Upper lobe of left lung (tissue), 6 donors: ENCODE data around the gene CIT. TPM values are rescaled to one million over a fixed set of nuclear protein-coding genes. Genes with fewer than 3 reads are reported as not detected.
A peak's percentile ranks its signal among the peaks of the same experiment; 100 is the strongest.

Experiments used
- ATAC-seq, 2 donors: fragments of 200-7000 bp; cut with Tn5 transposase; one replicate each; pipeline ENCODE4 v1.9.1; 2022; ENCODE audit warnings: mild to moderate bottlenecking in 2 of 2, moderate library complexity in 2 of 2; ENCODE audit not compliant: low FRiP score in 2 of 2
- DNase-seq, 2 donors: peaks; one replicate each; pipeline ENCODE4 v3.0.0-alpha.2; 2019 to 2020
- H3K27ac ChIP-seq, 4 donors: fragments of 200-600 bp; sonication (generic); one replicate each; pipeline ENCODE4 v1.5.1; 2016 to 2019
- H3K27me3 ChIP-seq, 4 donors: fragments of 200-600 bp; sonication (generic); one replicate each; pipeline ENCODE4 v1.5.1; 2017 to 2019
- H3K36me3 ChIP-seq, 4 donors: fragments of 200-600 bp; sonication (generic); one replicate each; pipeline ENCODE4 v1.5.1; 2016 to 2019
- H3K4me1 ChIP-seq, 4 donors: fragments of 200-600 bp; sonication (generic); one replicate each; pipeline ENCODE4 v1.5.1; 2018 to 2019
- H3K4me3 ChIP-seq, 4 donors: fragments of 200-600 bp; sonication (generic); one replicate each; pipeline ENCODE4 v1.5.1; 2017 to 2019; ENCODE audit warnings: mild to moderate bottlenecking in 2 of 4, moderate library complexity in 1 of 4
- H3K9me3 ChIP-seq, 4 donors: fragments of 200-600 bp; sonication (generic); one replicate each; pipeline ENCODE4 v1.5.1; 2018 to 2019
- EP300 ChIP-seq, 4 donors: sonication (generic); formaldehyde crosslinking; IDR thresholded peaks; one replicate each; pipeline ENCODE4 v1.5.1; 2017; ENCODE audit warnings: antibody characterized with exemption in 4 of 4, control low read depth in 2 of 4
- POLR2A ChIP-seq, 4 donors: fragments of 450-650 bp; IDR thresholded peaks; one replicate each; pipeline ENCODE4 v1.5.1; 2016 to 2017; ENCODE audit warnings: antibody characterized with exemption in 4 of 4, mild to moderate bottlenecking in 2 of 4
- POLR2AphosphoS5 ChIP-seq, 2 donors: sonication (generic); formaldehyde crosslinking; IDR thresholded peaks; one replicate each; pipeline ENCODE4 v1.5.1; 2017; ENCODE audit warnings: antibody characterized with exemption in 2 of 2
- WGBS, 2 donors: methylation state at CpG; one replicate each; pipeline ENCODE4 v1.1.5; 2017 to 2018; 5-methylcytosine and 5-hydroxymethylcytosine counted together
- total RNA-seq, 6 donors: library from RNA; depleted of rRNA in 4 of 6; stranded (reverse); fragments of >200 nt in 4 of 6; gene quantifications; one replicate each; pipeline versions ENCODE4 v1.1.0 to v1.2.1, GENCODE V29; 2016 to 2021
- TF ChIP-seq, protein P1 (sequence below), 6 experiments: fragments of 450-650 bp in 4 of 6; fragments of 200-600 bp in 2 of 6; sonication (generic) in 2 of 6; IDR thresholded peaks; one replicate each; pipeline ENCODE4 v1.5.1; 2016 to 2019; ENCODE audit warnings: antibody characterized with exemption in 6 of 6
- donor health status: DM: no; HTN: no; CAD: no; lungs with moderate emphysema.
- donor health status: DM: no; HTN: yes; CAD: no; lungs with severe emphysema.

Gene CIT
- total RNA-seq, 6 donors from 2014 or later = 7.8 to 185 (median 73.6) TPM

DNA sequence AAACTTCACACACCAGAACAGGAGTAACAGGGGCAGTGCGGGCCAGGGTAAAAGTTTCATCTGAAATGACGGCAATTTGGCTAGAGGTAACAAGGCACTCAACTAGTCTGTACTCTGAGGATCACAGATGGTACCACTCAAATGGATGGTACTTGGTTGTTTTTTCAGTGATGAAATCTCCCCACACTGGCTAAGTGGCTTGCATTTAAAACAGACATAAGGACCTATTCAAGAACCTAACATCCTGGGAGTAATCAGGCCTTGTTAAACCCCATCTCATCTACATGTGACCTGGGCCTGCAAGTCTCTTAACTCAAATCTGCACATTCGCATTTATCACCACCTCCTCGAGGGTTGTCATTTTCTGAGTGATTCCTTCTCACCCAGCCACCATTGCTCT, 118.4 kb downstream of the CIT start:
- TF ChIP-seq POLR2A (IDR thresholded peaks at IDR 0.05) (no peak), EP300 (IDR thresholded peaks at IDR 0.05) (peak in 1 of 4 donors; percentile 86)
- ATAC-seq = peak in 1 of 2 donors; percentile 50
- DNase-seq = no peak

DNA sequence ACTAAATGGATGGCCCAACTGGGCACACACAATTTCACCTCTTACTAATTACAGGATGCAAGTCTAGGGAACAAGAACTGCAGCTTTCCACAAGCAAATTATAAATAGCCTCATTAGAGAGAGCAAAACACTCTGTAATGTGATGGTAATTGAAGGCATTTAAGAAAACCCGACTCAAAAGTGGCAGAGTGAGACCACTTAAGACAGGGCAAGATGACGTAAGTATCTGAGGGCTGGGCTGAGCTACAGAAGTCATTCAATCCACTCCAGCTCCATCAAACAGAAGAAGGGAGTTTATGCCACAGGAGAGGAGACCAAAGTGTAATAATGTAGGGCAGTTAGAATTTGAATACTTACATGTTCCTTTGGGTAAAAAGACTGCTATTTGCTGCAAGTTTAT, 118.9 kb downstream of the CIT start:
- peak in 1 of 2 donors; percentile 32 for ATAC-seq
- H3K4me1 ChIP-seq = peaks cover 0 to 4% (median 0%) of the 10 kb centered on the region in 4 donors
- no peaks in the 10 kb centered on the region for H3K27me3 ChIP-seq
- H3K36me3 ChIP-seq = no peaks in the 10 kb centered on the region
- DNase-seq = peak in 1 of 2 donors; percentile 35
- TF ChIP-seq EP300 (IDR thresholded peaks at IDR 0.05) = peak in 1 of 4 donors; percentile 62
- TF ChIP-seq POLR2A (IDR thresholded peaks at IDR 0.05) = no peak
- TF ChIP-seq POLR2AphosphoS5 (IDR thresholded peaks at IDR 0.05) = no peak
- TF ChIP-seq, protein P1, sequence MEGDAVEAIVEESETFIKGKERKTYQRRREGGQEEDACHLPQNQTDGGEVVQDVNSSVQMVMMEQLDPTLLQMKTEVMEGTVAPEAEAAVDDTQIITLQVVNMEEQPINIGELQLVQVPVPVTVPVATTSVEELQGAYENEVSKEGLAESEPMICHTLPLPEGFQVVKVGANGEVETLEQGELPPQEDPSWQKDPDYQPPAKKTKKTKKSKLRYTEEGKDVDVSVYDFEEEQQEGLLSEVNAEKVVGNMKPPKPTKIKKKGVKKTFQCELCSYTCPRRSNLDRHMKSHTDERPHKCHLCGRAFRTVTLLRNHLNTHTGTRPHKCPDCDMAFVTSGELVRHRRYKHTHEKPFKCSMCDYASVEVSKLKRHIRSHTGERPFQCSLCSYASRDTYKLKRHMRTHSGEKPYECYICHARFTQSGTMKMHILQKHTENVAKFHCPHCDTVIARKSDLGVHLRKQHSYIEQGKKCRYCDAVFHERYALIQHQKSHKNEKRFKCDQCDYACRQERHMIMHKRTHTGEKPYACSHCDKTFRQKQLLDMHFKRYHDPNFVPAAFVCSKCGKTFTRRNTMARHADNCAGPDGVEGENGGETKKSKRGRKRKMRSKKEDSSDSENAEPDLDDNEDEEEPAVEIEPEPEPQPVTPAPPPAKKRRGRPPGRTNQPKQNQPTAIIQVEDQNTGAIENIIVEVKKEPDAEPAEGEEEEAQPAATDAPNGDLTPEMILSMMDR (IDR thresholded peaks at IDR 0.05) = no peak
- H3K4me3 ChIP-seq = no peak overlapping the region
- WGBS, 2 donors = 70 to 72% methylated on average over 2 of the region's 2 CpGs
- H3K27ac ChIP-seq = no peak overlapping the region
- H3K9me3 ChIP-seq = no peaks in the 10 kb centered on the region

More for the DNA sequence above, 118.4 kb downstream of the CIT start:
- H3K4me1 ChIP-seq = peaks cover 0 to 4% (median 0%) of the 10 kb centered on the region in 4 donors
- no peak overlapping the region for H3K4me3 ChIP-seq
- H3K27ac ChIP-seq = peak overlapping the region in 1 of 4 donors; percentile 21
- H3K9me3 ChIP-seq = no peaks in the 10 kb centered on the region
- no peaks in the 10 kb centered on the region for H3K27me3 ChIP-seq
- WGBS, 2 donors = 67 to 69% methylated on average over 4 of the region's 4 CpGs
- H3K36me3 ChIP-seq = no peaks in the 10 kb centered on the region

DNA sequence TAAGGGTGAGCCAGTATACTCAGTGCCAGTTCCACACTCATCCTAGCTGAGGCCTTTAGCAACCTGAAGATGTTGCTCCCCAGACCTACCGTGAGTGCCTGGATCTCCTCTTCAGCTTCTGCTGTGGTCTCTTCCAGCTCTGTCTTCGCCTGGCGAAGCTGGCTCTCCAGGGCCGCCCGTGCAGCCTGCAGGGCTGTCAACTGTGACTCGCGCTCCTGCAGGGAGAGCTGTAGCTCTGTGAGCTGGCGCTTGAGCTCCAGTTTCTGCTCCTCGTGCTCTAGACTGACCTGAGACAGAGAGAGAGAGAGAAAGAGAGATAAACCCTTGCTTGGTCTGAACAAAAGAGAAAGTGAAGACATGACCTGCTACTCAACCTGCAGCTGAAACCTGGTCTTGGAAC, 125.2 kb downstream of the CIT start:
- Histone ChIP-seq H3K27me3 (no peaks in the 10 kb centered on the region), H3K4me3 (no peak overlapping the region), H3K27ac (no peak overlapping the region), H3K9me3 (no peaks in the 10 kb centered on the region), H3K36me3 (no peaks in the 10 kb centered on the region), H3K4me1 (no peaks in the 10 kb centered on the region)
- no peak for TF ChIP-seq POLR2A (IDR thresholded peaks at IDR 0.05)
- TF ChIP-seq POLR2AphosphoS5 (IDR thresholded peaks at IDR 0.05) = no peak
- no peak for TF ChIP-seq EP300 (IDR thresholded peaks at IDR 0.05)
- TF ChIP-seq, protein P1 (IDR thresholded peaks at IDR 0.05) = no peak
- 95 to 98% methylated on average over 9 of the region's 9 CpGs for WGBS, 2 donors
- peak in 1 of 2 donors; percentile 34 for DNase-seq
- no peak for ATAC-seq

DNA sequence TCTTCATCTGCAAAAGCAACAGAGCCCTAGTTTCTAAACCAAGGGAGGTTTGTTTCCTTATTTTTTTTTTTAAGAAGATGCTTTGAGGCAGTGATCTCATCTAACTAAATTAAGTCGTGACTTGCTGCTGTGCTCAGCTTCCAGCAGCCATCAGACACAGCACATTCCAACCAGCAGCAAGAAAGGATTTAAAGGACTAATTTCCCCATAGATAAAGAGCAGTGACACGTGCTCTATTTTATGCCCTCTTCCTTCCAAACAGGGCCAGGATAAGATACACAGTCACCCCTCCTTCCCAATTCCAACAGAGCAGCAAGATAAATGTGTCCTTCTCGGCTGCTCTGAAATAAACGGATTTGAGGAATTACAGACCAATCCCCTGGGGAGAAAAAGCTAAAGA, 127.5 kb downstream of the CIT start:
- H3K27ac ChIP-seq = no peak overlapping the region
- peaks cover 0 to 7% (median 4%) of the 10 kb centered on the region in 4 donors for H3K9me3 ChIP-seq
- 76 to 88% methylated on average over 4 of the region's 4 CpGs for WGBS, 2 donors
- ATAC-seq (no peak), DNase-seq (no peak)
- TF ChIP-seq EP300 (IDR thresholded peaks at IDR 0.05) (no peak), POLR2A (IDR thresholded peaks at IDR 0.05) (no peak), POLR2AphosphoS5 (IDR thresholded peaks at IDR 0.05) (no peak)
- TF ChIP-seq, protein P1 (IDR thresholded peaks at IDR 0.05) = no peak
- H3K4me3 ChIP-seq = no peak overlapping the region
- no peaks in the 10 kb centered on the region for H3K36me3 ChIP-seq
- H3K4me1 ChIP-seq = no peaks in the 10 kb centered on the region
- no peaks in the 10 kb centered on the region for H3K27me3 ChIP-seq

DNA sequence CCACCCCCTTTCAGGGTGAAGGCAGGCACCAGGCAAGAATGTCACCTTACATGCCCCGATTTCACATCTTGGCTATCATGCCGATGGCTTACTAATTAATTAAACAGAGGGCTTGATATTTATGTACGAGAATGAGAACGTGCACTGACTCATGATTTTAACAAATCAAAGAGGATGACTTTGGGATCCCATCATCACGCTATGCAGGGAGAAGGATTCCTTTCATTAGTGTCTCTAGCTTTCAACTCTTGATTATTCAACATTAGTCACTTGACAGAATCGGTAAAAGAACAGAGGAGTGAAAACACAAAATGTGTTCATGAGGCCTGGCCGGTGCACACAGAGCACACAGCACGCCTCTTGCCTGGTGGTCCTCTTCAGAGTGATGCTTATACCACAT, 128.6 kb downstream of the CIT start:
- Histone ChIP-seq H3K4me1 (no peaks in the 10 kb centered on the region), H3K9me3 (peaks cover 0 to 11% (median 5%) of the 10 kb centered on the region in 4 donors), H3K4me3 (no peak overlapping the region), H3K27me3 (no peaks in the 10 kb centered on the region), H3K36me3 (no peaks in the 10 kb centered on the region), H3K27ac (no peak overlapping the region)
- no peak for TF ChIP-seq POLR2AphosphoS5 (IDR thresholded peaks at IDR 0.05)
- no peak for TF ChIP-seq EP300 (IDR thresholded peaks at IDR 0.05)
- TF ChIP-seq, protein P1 (IDR thresholded peaks at IDR 0.05) = no peak
- TF ChIP-seq POLR2A (IDR thresholded peaks at IDR 0.05) = no peak
- no peak for ATAC-seq
- 92 to 93% methylated on average over 8 of the region's 8 CpGs for WGBS, 2 donors
- no peak for DNase-seq
